ENCODE measurements around the gene STYXL2.

DNA sequence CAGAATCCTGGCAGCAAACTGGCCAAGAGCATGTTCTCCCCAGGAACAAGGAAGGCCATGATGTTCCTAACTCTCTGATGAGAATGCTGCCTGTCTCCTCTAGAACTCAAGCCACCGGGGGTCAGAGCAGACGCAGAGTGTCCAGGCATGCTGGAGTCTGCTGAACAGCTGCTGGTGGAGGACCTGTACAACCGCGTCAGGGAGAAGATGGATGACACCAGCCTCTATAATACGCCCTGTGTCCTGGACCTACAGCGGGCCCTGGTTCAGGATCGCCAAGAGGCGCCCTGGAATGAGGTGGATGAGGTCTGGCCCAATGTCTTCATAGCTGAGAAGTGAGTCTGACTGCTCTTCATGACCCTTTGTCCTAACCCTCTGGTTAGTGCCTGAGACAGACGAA is 23.4 kb downstream of the STYXL2 start:
- TF ChIP-seq, protein P1, sequence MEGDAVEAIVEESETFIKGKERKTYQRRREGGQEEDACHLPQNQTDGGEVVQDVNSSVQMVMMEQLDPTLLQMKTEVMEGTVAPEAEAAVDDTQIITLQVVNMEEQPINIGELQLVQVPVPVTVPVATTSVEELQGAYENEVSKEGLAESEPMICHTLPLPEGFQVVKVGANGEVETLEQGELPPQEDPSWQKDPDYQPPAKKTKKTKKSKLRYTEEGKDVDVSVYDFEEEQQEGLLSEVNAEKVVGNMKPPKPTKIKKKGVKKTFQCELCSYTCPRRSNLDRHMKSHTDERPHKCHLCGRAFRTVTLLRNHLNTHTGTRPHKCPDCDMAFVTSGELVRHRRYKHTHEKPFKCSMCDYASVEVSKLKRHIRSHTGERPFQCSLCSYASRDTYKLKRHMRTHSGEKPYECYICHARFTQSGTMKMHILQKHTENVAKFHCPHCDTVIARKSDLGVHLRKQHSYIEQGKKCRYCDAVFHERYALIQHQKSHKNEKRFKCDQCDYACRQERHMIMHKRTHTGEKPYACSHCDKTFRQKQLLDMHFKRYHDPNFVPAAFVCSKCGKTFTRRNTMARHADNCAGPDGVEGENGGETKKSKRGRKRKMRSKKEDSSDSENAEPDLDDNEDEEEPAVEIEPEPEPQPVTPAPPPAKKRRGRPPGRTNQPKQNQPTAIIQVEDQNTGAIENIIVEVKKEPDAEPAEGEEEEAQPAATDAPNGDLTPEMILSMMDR (IDR thresholded peaks at IDR 0.05) = no peak
- TF ChIP-seq POLR2A (IDR thresholded peaks at IDR 0.05) = no peak

Data from esophagus squamous epithelium (tissue), 4 donors.